ENCODE measurements around the gene FMNL2.

- TF ChIP-seq EZH2 (IDR thresholded peaks at IDR 0.05; ENCODE audit: insufficient read depth, poor library complexity, severe bottlenecking): no peak
- TF ChIP-seq EZH2phosphoT487 (IDR thresholded peaks at IDR 0.05; ENCODE audit: insufficient read depth, low read depth): no peak
These were observed 148.5 kb downstream of the FMNL2 start for GRCh38 chr2:152483276-152484063.
